ENCODE results near the gene MESP2.

The MESP2 gene

DNA sequence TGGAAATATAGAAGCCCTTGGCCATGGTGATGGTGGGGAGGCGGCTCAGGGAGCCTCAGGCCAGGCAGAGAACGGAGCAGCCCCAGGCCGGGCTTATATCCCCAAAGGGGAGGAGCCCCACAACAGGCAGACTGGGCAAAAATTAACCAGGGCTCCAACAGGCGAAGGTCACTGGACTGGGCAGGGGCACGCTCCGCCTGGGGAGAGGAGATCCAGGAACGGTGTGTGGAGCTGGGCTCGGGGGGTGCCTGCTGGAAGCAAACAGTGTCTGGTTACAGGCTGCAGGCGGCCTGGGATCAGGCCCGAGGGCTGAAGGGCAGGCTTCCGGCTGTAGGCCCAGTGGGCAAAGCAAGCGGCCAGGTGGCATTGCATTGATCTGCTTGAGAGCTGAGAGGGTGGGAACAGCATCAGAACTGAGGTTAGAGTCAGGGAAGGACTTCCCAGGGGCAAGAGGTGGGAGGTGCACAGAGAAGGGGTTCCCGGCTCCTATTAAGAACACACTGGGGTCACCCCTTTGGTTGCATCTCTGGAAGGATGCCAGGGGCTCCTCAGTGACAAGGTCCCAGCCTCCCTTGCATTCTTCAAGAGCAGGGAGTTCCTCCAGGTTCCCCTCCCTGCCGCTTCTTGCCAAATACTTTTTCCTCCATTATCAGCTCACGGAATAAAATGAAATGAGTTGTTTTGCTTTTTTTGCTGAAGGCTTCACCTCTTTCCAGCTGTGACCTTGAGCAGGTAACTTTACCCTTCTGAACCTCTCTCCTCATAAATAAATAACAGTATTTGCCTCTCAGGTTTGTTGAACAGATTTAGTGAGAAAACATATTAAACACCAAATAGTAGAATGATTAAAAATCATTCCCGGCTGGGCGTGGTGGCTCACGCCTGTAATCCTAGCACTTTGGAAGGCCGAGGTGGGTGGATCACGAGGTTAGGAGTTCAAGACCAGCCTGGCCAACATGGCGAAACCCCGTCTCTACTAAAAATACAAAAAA is 30.7 kb downstream of the MESP2 start:
- H3K4me3 ChIP-seq (ENCODE audit: low read length), result no peak overlapping the region
- TF ChIP-seq ZNF274 (IDR thresholded peaks at IDR 0.05; ENCODE audit: low read depth, low read length), result no peak

DNA sequence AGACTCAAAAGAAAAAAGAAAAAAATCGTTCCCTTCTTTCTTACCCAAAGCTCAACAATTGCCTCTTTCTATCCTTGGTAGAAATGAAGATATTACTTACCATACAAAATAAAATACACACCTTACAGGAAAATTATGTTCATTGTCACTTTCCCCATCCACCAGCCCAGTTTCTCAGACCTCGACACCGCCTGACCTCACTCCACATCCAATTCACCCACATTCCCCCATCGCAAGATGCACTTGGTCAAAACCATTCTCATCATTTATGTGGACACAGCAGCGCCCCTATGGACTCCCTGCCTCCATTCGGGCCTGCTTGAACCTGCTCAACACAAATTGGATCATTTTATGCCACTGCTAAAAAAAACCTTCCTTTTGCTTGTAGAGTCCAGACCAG is 31.6 kb downstream of the MESP2 start:
- TF ChIP-seq ZNF274 (IDR thresholded peaks at IDR 0.05; ENCODE audit: low read depth, low read length), result no peak
- no peak overlapping the region for H3K4me3 ChIP-seq (ENCODE audit: low read length)

DNA sequence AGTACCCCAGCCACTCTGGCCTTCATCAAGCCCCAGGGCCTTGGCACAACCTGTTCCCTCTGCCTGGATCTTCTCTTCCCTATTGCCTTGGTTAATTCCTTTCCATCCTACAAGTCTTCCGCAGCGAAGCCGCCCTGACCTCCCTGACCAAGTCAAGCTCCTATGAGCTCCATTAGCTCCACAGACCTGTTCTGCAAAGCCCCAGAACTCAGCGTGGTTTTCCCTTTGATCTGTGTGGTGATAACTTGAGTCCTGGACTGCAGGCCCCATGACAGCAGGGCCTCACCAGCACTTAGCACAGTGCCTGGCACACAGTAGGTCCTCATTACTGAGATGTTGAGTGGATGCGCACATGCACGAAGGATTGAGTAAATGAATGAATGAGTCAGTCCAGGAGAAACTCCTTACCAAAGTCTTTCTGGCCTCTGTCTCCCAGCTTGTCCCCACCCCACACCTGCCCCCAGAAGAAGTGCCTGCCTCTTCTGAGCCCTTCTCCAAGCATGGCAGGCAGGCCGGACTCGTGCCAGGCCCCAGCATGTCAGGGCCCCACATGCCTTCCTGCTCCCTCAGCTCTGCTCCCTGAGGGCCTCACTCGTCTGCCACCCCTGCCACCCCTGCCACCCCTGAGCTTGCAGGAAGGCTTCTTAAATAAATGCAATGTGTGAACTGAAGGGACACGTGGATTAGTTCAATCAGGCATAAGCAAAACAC is 32.2 kb downstream of the MESP2 start:
- no peak overlapping the region for H3K4me3 ChIP-seq (ENCODE audit: low read length)
- no peak for TF ChIP-seq ZNF274 (IDR thresholded peaks at IDR 0.05; ENCODE audit: low read depth, low read length)

- TF ChIP-seq ZNF274 (IDR thresholded peaks at IDR 0.05; ENCODE audit: low read depth, low read length), result no peak
- H3K4me3 ChIP-seq (ENCODE audit: low read length), result no peak overlapping the region
Measured at GRCh38 chr15:89809093-89809786, 33.1 kb downstream of the MESP2 start.

GRCh38 chr15:89809787-89810148 is 33.6 kb downstream of the MESP2 start:
- TF ChIP-seq ZNF274 (IDR thresholded peaks at IDR 0.05; ENCODE audit: low read depth, low read length), result no peak
- no peak overlapping the region for H3K4me3 ChIP-seq (ENCODE audit: low read length)

GRCh38 chr15:89810837-89811236 is 34.7 kb downstream of the MESP2 start:
- no peak for TF ChIP-seq ZNF274 (IDR thresholded peaks at IDR 0.05; ENCODE audit: low read depth, low read length)
- H3K4me3 ChIP-seq (ENCODE audit: low read length), result no peak overlapping the region

- no peak for TF ChIP-seq ZNF274 (IDR thresholded peaks at IDR 0.05; ENCODE audit: low read depth, low read length)
Measured at GRCh38 chr15:89812011-89812846, 36.1 kb downstream of the MESP2 start.

GRCh38 chr15:89812847-89813320 is 36.8 kb downstream of the MESP2 start:
- no peak overlapping the region for H3K4me3 ChIP-seq (ENCODE audit: low read length)
- TF ChIP-seq ZNF274 (IDR thresholded peaks at IDR 0.05; ENCODE audit: low read depth, low read length), result no peak

More at GRCh38 chr15:89812011-89812846, 36.1 kb downstream of the MESP2 start:
- H3K4me3 ChIP-seq (ENCODE audit: low read length), result no peak overlapping the region

DNA sequence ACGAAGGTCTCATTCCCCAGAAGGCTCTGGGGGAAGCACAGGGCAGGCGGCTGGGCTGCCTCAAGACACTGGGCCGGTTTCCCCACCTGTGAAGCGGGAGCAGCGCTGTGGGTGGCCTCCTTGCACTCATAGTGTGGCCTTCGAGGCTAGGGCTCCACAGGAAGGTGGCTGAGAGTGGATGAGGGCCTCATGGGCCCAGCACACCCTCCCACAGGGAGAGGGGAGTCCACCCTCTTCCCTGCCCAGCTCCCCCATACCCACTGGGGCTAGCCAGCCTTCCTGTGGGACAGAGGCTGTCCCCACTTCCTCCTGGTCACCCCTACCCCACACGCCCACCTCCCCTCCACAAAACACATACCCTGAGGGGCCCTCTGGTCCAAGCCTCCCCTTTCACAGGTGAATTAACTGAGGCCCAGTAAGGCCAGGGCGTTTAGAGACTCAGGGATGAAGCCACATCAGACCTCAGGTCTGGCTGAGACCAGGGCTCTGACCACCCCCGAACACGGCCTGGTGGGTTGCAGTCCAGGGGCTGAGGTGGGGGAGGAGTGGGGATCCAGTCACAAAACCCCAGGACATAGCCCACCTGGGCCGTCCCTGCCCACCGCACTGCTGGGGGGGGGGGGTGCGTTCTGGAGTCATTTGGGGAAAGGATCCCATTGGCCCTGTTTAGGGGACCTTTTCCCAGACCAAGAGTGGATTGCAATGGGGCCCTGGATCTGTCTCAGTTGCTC is 37.4 kb downstream of the MESP2 start:
- no peak overlapping the region for H3K4me3 ChIP-seq (ENCODE audit: low read length)
- no peak for TF ChIP-seq ZNF274 (IDR thresholded peaks at IDR 0.05; ENCODE audit: low read depth, low read length)

DNA sequence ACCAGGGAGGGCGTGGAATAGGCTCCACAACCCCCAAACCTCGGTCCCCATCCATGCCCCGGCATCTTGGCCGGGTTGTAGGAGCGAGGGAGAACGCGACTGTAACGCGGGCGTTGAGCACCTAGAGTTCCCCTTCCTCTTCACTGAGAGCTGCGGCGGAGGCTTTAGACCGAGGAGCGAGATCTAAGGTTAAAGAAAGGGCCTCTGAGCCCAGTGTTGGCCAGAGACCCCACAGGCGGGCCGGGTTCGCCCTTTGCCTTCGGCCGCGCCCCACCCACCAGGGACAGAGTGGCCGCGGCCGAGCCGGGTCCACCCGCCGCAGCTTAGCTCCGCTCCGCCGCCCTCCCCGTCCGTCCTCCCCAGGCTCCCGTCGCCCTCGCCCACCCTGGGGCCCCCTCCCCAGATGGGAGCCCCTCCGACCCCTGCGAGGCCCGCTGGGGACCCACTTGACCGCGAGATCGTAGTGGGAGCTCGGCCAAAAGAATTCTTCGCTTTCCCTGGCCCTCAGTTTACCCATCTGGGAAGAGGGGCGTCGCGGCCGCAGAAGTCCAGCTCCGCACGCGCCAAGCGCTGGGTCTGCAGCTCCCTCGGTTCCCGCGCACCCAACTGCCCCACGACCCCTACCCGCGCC is 38.1 kb downstream of the MESP2 start:
- no peak for TF ChIP-seq ZNF274 (IDR thresholded peaks at IDR 0.05; ENCODE audit: low read depth, low read length)
- no peak overlapping the region for H3K4me3 ChIP-seq (ENCODE audit: low read length)

DNA sequence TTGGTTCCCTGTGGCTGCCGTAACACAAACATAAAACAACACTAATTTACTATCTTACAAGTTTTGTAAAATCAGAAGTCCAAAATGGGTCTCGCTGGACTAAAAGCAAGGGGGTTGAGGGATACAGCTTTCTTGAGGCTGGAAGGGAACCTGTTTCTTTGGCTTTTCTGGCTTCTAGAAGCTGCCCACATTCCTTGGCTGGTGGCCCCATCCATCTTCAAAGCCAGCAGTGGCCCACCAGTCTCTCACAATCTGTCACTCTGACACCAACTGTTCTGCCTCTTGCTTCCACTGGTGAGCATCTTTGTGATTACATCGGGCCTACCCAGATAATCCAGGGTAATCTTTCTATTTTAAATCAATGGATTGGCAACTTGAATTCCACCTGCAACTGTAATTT is 39.6 kb downstream of the MESP2 start:
- TF ChIP-seq ZNF274 (IDR thresholded peaks at IDR 0.05; ENCODE audit: low read depth, low read length), result no peak
- H3K4me3 ChIP-seq (ENCODE audit: low read length), result no peak overlapping the region

DNA sequence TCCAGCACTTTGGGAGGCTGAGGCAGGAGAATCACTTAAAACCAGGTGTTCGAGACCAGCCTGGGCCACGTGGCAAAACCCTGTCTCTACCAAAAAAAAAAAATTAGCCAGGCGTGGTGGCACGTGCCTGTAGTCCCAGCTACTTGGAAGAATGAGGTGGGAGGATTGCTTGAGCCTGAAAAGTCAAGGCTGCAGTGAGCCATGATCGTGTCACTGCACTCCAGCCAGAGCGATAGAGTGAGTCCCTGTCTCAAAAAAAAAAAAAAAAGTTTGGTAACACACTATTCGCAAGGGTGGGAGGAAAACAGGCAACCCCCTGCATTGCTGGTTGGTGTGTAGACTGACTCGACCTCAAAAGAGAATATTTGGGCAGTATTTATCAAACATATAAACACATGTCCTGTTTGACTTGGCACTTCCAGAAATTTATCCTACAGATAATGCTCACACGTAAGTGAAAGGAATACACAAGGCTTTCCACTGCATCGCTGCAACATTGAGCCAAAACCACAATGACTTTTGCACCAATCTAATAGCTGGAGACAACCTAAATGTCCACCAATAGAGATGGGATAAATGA is 41.7 kb downstream of the MESP2 start:
- no peak for TF ChIP-seq ZNF274 (IDR thresholded peaks at IDR 0.05; ENCODE audit: low read depth, low read length)
- no peak overlapping the region for H3K4me3 ChIP-seq (ENCODE audit: low read length)

Measured in GM08714 (cell line).